Measurements from ENCODE around the gene DLGAP1. TPM values are rescaled to one million over a fixed set of nuclear protein-coding genes. Genes with fewer than 3 reads are reported as not detected.

Gene DLGAP1
- total and polyA plus RNA-seq, 2 of the 13 experiments (the other 11 are each of a cell fraction or from before 2014, with no cell fraction given) = 0.01 TPM; not detected in 1

DNA sequence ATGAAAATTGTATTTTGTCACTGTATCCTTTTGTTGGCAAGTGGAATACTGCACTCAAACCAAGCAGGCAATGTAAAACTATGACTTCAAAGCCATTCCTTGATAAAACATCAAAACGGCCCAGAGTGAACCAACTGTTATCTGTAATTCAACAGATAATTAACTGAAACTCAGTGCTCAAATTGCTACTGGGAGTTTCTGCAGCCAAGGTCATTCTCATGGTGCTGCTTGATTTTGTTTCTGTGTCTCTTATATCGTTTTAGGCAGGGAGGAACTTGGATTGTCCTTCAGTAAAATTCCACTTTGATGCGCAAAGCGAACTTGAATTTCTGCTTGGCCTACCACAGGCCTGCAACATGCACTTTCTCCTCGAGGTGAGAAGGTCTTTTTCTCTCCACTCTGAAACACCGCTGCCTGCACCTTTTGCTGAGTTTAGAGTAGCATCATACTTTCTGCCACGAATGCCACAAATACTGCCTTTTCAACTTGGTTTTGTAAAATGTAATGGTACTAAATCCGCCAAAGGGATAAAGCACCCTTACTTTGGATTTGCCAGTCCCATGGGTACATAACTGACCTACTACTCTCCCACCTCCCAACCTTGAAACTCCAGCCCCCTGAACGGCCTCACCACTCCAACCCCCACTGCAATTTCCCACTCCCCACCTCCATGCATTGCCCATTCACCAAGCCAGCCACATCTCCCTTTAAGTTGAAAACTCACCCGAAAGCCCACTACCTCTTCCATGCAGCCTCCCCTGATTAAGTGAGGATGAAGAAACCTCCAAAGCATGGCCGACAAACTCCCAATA lies 800.5 kb downstream of the DLGAP1 start (continued):
- TF ChIP-seq, protein P1, sequence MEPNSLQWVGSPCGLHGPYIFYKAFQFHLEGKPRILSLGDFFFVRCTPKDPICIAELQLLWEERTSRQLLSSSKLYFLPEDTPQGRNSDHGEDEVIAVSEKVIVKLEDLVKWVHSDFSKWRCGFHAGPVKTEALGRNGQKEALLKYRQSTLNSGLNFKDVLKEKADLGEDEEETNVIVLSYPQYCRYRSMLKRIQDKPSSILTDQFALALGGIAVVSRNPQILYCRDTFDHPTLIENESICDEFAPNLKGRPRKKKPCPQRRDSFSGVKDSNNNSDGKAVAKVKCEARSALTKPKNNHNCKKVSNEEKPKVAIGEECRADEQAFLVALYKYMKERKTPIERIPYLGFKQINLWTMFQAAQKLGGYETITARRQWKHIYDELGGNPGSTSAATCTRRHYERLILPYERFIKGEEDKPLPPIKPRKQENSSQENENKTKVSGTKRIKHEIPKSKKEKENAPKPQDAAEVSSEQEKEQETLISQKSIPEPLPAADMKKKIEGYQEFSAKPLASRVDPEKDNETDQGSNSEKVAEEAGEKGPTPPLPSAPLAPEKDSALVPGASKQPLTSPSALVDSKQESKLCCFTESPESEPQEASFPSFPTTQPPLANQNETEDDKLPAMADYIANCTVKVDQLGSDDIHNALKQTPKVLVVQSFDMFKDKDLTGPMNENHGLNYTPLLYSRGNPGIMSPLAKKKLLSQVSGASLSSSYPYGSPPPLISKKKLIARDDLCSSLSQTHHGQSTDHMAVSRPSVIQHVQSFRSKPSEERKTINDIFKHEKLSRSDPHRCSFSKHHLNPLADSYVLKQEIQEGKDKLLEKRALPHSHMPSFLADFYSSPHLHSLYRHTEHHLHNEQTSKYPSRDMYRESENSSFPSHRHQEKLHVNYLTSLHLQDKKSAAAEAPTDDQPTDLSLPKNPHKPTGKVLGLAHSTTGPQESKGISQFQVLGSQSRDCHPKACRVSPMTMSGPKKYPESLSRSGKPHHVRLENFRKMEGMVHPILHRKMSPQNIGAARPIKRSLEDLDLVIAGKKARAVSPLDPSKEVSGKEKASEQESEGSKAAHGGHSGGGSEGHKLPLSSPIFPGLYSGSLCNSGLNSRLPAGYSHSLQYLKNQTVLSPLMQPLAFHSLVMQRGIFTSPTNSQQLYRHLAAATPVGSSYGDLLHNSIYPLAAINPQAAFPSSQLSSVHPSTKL (CRISPR knock-in tag; IDR thresholded peaks at IDR 0.05) = peak; percentile 34; the same call in 1 of the 2 replicates
- TF ChIP-seq SOX13 (IDR thresholded peaks at IDR 0.05) (no peak), SOX13 (CRISPR knock-in tag; conservative IDR thresholded peaks at IDR 0.05 in 1 of 2, IDR thresholded peaks at IDR 0.05 in 1 of 2) (0 out of 4 replicates have a peak, but pooled peaks of 1 of the 2 experiments have one; percentile 4), MEF2D (CRISPR knock-in tag; IDR thresholded peaks at IDR 0.05) (no peak), NFATC3 (CRISPR knock-in tag; IDR thresholded peaks at IDR 0.05) (no peak), ZNF331 (CRISPR knock-in tag; IDR thresholded peaks at IDR 0.05) (peak; percentile 48; the same call in 1 of the 2 replicates), ZSCAN20 (CRISPR knock-in tag; IDR thresholded peaks at IDR 0.05; ENCODE audit: borderline replicate concordance) (no peak), ZNF724P (CRISPR knock-in tag; IDR thresholded peaks at IDR 0.05; ENCODE audit: borderline replicate concordance) (no peak), ZNF354B (CRISPR knock-in tag; IDR thresholded peaks at IDR 0.05) (no peak), ZNF614 (CRISPR knock-in tag; IDR thresholded peaks at IDR 0.05; ENCODE audit: borderline replicate concordance) (no peak), MIXL1 (CRISPR knock-in tag; IDR thresholded peaks at IDR 0.05) (no peak), ZFAT (CRISPR knock-in tag; conservative IDR thresholded peaks at IDR 0.05) (no peak), HNF4A (CRISPR knock-in tag; IDR thresholded peaks at IDR 0.05) (peak; percentile 14; the same call in 1 of the 2 replicates), SSRP1 (CRISPR knock-in tag; IDR thresholded peaks at IDR 0.05) (no peak), DNMT3B (CRISPR knock-in tag; conservative IDR thresholded peaks at IDR 0.05) (no peak), ZNF570 (CRISPR knock-in tag; IDR thresholded peaks at IDR 0.05; ENCODE audit: borderline replicate concordance) (no peak), SOX6 (IDR thresholded peaks at IDR 0.05) (no peak), SOX6 (CRISPR knock-in tag; IDR thresholded peaks at IDR 0.05) (peak; percentile 52; the same call in 1 of the 2 replicates)
- TF ChIP-seq, protein P2, sequence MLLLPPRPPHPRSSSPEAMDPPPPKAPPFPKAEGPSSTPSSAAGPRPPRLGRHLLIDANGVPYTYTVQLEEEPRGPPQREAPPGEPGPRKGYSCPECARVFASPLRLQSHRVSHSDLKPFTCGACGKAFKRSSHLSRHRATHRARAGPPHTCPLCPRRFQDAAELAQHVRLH (CRISPR knock-in tag; IDR thresholded peaks at IDR 0.05; ENCODE audit: borderline replicate concordance, low read depth) = no peak
- TF ChIP-seq, protein P3, sequence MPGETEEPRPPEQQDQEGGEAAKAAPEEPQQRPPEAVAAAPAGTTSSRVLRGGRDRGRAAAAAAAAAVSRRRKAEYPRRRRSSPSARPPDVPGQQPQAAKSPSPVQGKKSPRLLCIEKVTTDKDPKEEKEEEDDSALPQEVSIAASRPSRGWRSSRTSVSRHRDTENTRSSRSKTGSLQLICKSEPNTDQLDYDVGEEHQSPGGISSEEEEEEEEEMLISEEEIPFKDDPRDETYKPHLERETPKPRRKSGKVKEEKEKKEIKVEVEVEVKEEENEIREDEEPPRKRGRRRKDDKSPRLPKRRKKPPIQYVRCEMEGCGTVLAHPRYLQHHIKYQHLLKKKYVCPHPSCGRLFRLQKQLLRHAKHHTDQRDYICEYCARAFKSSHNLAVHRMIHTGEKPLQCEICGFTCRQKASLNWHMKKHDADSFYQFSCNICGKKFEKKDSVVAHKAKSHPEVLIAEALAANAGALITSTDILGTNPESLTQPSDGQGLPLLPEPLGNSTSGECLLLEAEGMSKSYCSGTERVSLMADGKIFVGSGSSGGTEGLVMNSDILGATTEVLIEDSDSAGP (CRISPR knock-in tag; IDR thresholded peaks at IDR 0.05; ENCODE audit: borderline replicate concordance) = no peak
- TF ChIP-seq, protein P4, sequence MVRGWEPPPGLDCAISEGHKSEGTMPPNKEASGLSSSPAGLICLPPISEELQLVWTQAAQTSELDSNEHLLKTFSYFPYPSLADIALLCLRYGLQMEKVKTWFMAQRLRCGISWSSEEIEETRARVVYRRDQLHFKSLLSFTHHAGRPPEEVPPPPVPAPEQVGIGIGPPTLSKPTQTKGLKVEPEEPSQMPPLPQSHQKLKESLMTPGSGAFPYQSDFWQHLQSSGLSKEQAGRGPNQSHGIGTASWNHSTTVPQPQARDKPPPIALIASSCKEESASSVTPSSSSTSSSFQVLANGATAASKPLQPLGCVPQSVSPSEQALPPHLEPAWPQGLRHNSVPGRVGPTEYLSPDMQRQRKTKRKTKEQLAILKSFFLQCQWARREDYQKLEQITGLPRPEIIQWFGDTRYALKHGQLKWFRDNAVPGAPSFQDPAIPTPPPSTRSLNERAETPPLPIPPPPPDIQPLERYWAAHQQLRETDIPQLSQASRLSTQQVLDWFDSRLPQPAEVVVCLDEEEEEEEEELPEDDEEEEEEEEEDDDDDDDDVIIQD (CRISPR knock-in tag; IDR thresholded peaks at IDR 0.05; ENCODE audit: low read depth) = no peak
- TF ChIP-seq, protein P5, sequence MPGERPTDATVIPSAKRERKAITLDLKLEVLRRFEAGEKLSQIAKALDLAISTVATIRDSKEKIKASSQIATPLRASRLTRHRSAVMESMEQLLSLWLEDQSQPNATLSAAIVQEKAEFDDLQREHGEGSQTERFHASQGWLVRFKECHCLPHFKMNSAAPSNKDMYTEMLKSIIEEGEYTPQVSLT (CRISPR knock-in tag; IDR thresholded peaks at IDR 0.05; ENCODE audit: borderline replicate concordance, low read depth) = no peak

Measured in HepG2 (cell line).